ENCODE results near the gene GCNT4.

- no peak for TF ChIP-seq CTCF (conservative IDR thresholded peaks at IDR 0.05 in 1 of 2, IDR thresholded peaks at IDR 0.05 in 1 of 2; ENCODE audit: low read depth in 1 of 2, low read length in 2 of 2)
- no peak for TF ChIP-seq EZH2 (IDR thresholded peaks at IDR 0.05; ENCODE audit: low read length, missing control alignments)
Measured at GRCh38 chr5:75047356-75047755, 5.0 kb downstream of the GCNT4 start.
